GM19193 (cell line): ENCODE data around the gene HOXB13.

Source experiments
- POLR2A ChIP-seq: IDR thresholded peaks from 4 replicates; pipeline ENCODE4 v1.6.1; 2011; ENCODE audit not compliant: insufficient read depth, insufficient read length; ENCODE audit errors: extremely low read depth

The HOXB13 gene

GRCh38 chr17:48723423-48724250, 4.9 kb downstream of the HOXB13 start:
- TF ChIP-seq POLR2A: no peak

- TF ChIP-seq POLR2A: no peak
Measured at GRCh38 chr17:48722915-48723422, 5.6 kb downstream of the HOXB13 start, which contains the start of gene PRAC2. PRAC2 (plus strand) TSS chr17:48723185; CDS start chr17:48724411, 1,226 bp downstream.

- no peak for TF ChIP-seq POLR2A
Measured at GRCh38 chr17:48722201-48722907, 6.2 kb downstream of the HOXB13 start, which contains the start of gene PRAC1. PRAC1 (minus strand) TSS chr17:48722518; CDS start chr17:48722392, 126 bp downstream.

- no peak for TF ChIP-seq POLR2A
Measured at GRCh38 chr17:48721009-48721402, 7.5 kb downstream of the HOXB13 start.

- TF ChIP-seq POLR2A: no peak
Measured at GRCh38 chr17:48720266-48721008, 8.1 kb downstream of the HOXB13 start.

- no peak for TF ChIP-seq POLR2A
Measured at GRCh38 chr17:48719642-48720265, 8.8 kb downstream of the HOXB13 start.

GRCh38 chr17:48718761-48719641, 9.5 kb downstream of the HOXB13 start:
- TF ChIP-seq POLR2A: no peak

GRCh38 chr17:48718227-48718760, 10.3 kb downstream of the HOXB13 start:
- TF ChIP-seq POLR2A: no peak

GRCh38 chr17:48717367-48718226, 11.0 kb downstream of the HOXB13 start:
- no peak for TF ChIP-seq POLR2A

GRCh38 chr17:48715496-48716399, 12.8 kb downstream of the HOXB13 start:
- TF ChIP-seq POLR2A: no peak

- TF ChIP-seq POLR2A: no peak
Measured at GRCh38 chr17:48711128-48711527, 17.4 kb downstream of the HOXB13 start.
